Measurements from ENCODE around the gene STAM. TPM values are rescaled to one million over a fixed set of nuclear protein-coding genes. Genes with fewer than 3 reads are reported as not detected.
"Not testable (repeated sequence)": the region's sequence is repeated elsewhere in the genome, so short reads cannot be mapped to it uniquely, and the experiment has no call there.

STAM gene
- total RNA-seq, 1 donor from 2014 or later = 35.4 TPM

GRCh38 chr10:17622061-17622460 is 21.9 kb upstream of the STAM start:
- H3K9me3 ChIP-seq = no peaks in the 10 kb centered on the region
- intact Hi-C loops (cut with DNase I) = no loop called here
- H3K27me3 ChIP-seq = peaks cover 6% of the 10 kb centered on the region
- no peak overlapping the region for H3K27ac ChIP-seq
- H3K36me3 ChIP-seq = no peaks in the 10 kb centered on the region
- no peak for DNase-seq
- no peak for ATAC-seq
- no peak overlapping the region for H3K4me3 ChIP-seq
- H3K4me1 ChIP-seq = peaks cover 5% of the 10 kb centered on the region
- no peak for TF ChIP-seq CTCF (IDR thresholded peaks at IDR 0.05)

- intact Hi-C loops (cut with DNase I) = no loop called here
Measured at GRCh38 chr10:17624996-17625395, 19.0 kb upstream of the STAM start.

GRCh38 chr10:17626656-17627055 is 17.3 kb upstream of the STAM start:
- Histone ChIP-seq H3K27me3 (no peaks in the 10 kb centered on the region), H3K4me1 (no peaks in the 10 kb centered on the region), H3K9me3 (no peaks in the 10 kb centered on the region), H3K36me3 (no peaks in the 10 kb centered on the region), H3K4me3 (no peak overlapping the region), H3K27ac (no peak overlapping the region)
- no peak for TF ChIP-seq CTCF (IDR thresholded peaks at IDR 0.05)
- no peak for DNase-seq
- intact Hi-C loops (cut with DNase I) = no loop called here
- ATAC-seq = no peak

More at GRCh38 chr10:17624996-17625395, 19.0 kb upstream of the STAM start:
- H3K27ac ChIP-seq = no peak overlapping the region
- H3K36me3 ChIP-seq = no peaks in the 10 kb centered on the region
- no peaks in the 10 kb centered on the region for H3K4me1 ChIP-seq
- no peaks in the 10 kb centered on the region for H3K9me3 ChIP-seq
- TF ChIP-seq CTCF (IDR thresholded peaks at IDR 0.05) = no peak
- no peak for DNase-seq
- no peak overlapping the region for H3K4me3 ChIP-seq
- ATAC-seq = no peak
- peaks cover 5% of the 10 kb centered on the region for H3K27me3 ChIP-seq

GRCh38 chr10:17632590-17632989 is 11.4 kb upstream of the STAM start:
- H3K4me1 ChIP-seq; H3K36me3 ChIP-seq; ATAC-seq; H3K9me3 ChIP-seq; H3K27ac ChIP-seq; H3K4me3 ChIP-seq; DNase-seq; H3K27me3 ChIP-seq; intact Hi-C loops (cut with DNase I): not testable (repeated sequence)

- intact Hi-C loops (cut with DNase I) = no loop called here
- H3K27me3 ChIP-seq = no peaks in the 10 kb centered on the region
- no peak overlapping the region for H3K4me3 ChIP-seq
- no peaks in the 10 kb centered on the region for H3K4me1 ChIP-seq
- H3K27ac ChIP-seq = no peak overlapping the region
- no peaks in the 10 kb centered on the region for H3K36me3 ChIP-seq
- ATAC-seq (no peak), DNase-seq (no peak)
- no peaks in the 10 kb centered on the region for H3K9me3 ChIP-seq
- no peak for TF ChIP-seq CTCF (IDR thresholded peaks at IDR 0.05)
Measured at GRCh38 chr10:17633353-17633752, 10.6 kb upstream of the STAM start.

- H3K9me3 ChIP-seq = no peaks in the 10 kb centered on the region
- no peak for DNase-seq
- no peak overlapping the region for H3K4me3 ChIP-seq
- H3K4me1 ChIP-seq = peaks cover 8% of the 10 kb centered on the region
- intact Hi-C loops (cut with DNase I) = no loop called here
- TF ChIP-seq CTCF (IDR thresholded peaks at IDR 0.05) = no peak
- H3K27me3 ChIP-seq = no peaks in the 10 kb centered on the region
- H3K36me3 ChIP-seq = no peaks in the 10 kb centered on the region
- no peak overlapping the region for H3K27ac ChIP-seq
- ATAC-seq = no peak
Measured at GRCh38 chr10:17637869-17638268, 6.1 kb upstream of the STAM start.

Data from upper lobe of right lung (tissue), 1 donor.